ENCODE data around the gene MICAL2. TPM values are rescaled to one million over a fixed set of nuclear protein-coding genes. Genes with fewer than 3 reads are reported as not detected.

Gene MICAL2
- total RNA-seq, 1 donor from 2014 or later: 372 TPM

GRCh38 chr11:12292766-12293165 lies 182.4 kb downstream of the MICAL2 start:
- Mint-ChIP-seq H3K36me3 (ENCODE audit: low read depth) (peaks cover 8% of the 10 kb centered on the region), H3K4me3 (ENCODE audit: unreplicated experiment) (no peak overlapping the region), H3K27me3 (ENCODE audit: low read depth) (no peaks in the 10 kb centered on the region), H3K9me3 (ENCODE audit: low read depth) (no peaks in the 10 kb centered on the region), H3K4me1 (ENCODE audit: low read depth) (peaks cover 15% of the 10 kb centered on the region), H3K27ac (ENCODE audit: unreplicated experiment) (no peak overlapping the region)
- DNase-seq (ENCODE audit: low spot score): no peak
- TF ChIP-seq, protein P1, sequence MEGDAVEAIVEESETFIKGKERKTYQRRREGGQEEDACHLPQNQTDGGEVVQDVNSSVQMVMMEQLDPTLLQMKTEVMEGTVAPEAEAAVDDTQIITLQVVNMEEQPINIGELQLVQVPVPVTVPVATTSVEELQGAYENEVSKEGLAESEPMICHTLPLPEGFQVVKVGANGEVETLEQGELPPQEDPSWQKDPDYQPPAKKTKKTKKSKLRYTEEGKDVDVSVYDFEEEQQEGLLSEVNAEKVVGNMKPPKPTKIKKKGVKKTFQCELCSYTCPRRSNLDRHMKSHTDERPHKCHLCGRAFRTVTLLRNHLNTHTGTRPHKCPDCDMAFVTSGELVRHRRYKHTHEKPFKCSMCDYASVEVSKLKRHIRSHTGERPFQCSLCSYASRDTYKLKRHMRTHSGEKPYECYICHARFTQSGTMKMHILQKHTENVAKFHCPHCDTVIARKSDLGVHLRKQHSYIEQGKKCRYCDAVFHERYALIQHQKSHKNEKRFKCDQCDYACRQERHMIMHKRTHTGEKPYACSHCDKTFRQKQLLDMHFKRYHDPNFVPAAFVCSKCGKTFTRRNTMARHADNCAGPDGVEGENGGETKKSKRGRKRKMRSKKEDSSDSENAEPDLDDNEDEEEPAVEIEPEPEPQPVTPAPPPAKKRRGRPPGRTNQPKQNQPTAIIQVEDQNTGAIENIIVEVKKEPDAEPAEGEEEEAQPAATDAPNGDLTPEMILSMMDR (IDR thresholded peaks at IDR 0.05): no peak

DNA sequence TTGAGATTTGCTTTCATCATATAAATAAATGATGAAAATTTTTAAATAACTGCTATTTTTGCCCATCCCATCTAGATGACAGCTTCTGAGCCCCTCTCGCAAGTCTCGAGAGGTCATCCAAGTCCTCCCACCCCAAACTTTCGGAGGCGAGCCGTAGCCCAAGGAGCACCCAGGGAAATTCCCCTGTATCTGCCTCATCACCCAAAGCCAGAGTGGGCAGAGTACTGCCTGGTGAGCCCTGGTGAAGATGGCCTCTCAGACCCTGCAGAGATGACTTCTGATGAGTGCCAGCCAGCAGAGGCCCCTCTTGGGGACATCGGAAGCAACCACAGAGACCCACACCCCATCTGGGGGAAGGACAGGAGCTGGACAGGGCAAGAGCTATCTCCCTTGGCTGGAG lies 183.1 kb downstream of the MICAL2 start:
- no peak overlapping the region for H3K4me3 Mint-ChIP-seq (ENCODE audit: unreplicated experiment)
- DNase-seq (ENCODE audit: low spot score): no peak
- peak overlapping the region; percentile 36 for H3K27ac Mint-ChIP-seq (ENCODE audit: unreplicated experiment)
- H3K9me3 Mint-ChIP-seq (ENCODE audit: low read depth): peaks cover 5% of the 10 kb centered on the region
- TF ChIP-seq, protein P1 (IDR thresholded peaks at IDR 0.05): no peak
- H3K36me3 Mint-ChIP-seq (ENCODE audit: low read depth): peaks cover 8% of the 10 kb centered on the region
- no peaks in the 10 kb centered on the region for H3K27me3 Mint-ChIP-seq (ENCODE audit: low read depth)
- H3K4me1 Mint-ChIP-seq (ENCODE audit: low read depth): peaks cover 8% of the 10 kb centered on the region

GRCh38 chr11:12294613-12295012 lies 184.2 kb downstream of the MICAL2 start:
- Mint-ChIP-seq H3K27me3 (ENCODE audit: low read depth) (no peaks in the 10 kb centered on the region), H3K27ac (ENCODE audit: unreplicated experiment) (no peak overlapping the region), H3K36me3 (ENCODE audit: low read depth) (peaks cover 15% of the 10 kb centered on the region), H3K4me3 (ENCODE audit: unreplicated experiment) (no peak overlapping the region), H3K9me3 (ENCODE audit: low read depth) (peaks cover 14% of the 10 kb centered on the region), H3K4me1 (ENCODE audit: low read depth) (peaks cover 3% of the 10 kb centered on the region)
- no peak for DNase-seq (ENCODE audit: low spot score)
- TF ChIP-seq, protein P1 (IDR thresholded peaks at IDR 0.05): no peak

GRCh38 chr11:12295943-12296342 lies 185.6 kb downstream of the MICAL2 start:
- no peak overlapping the region for H3K4me3 Mint-ChIP-seq (ENCODE audit: unreplicated experiment)
- no peaks in the 10 kb centered on the region for H3K4me1 Mint-ChIP-seq (ENCODE audit: low read depth)
- no peaks in the 10 kb centered on the region for H3K27me3 Mint-ChIP-seq (ENCODE audit: low read depth)
- peaks cover 15% of the 10 kb centered on the region for H3K9me3 Mint-ChIP-seq (ENCODE audit: low read depth)
- H3K27ac Mint-ChIP-seq (ENCODE audit: unreplicated experiment): no peak overlapping the region
- DNase-seq (ENCODE audit: low spot score): no peak
- H3K36me3 Mint-ChIP-seq (ENCODE audit: low read depth): peaks cover 18% of the 10 kb centered on the region
- TF ChIP-seq, protein P1 (IDR thresholded peaks at IDR 0.05): no peak

GRCh38 chr11:12298610-12299009 lies 188.2 kb downstream of the MICAL2 start:
- TF ChIP-seq, protein P1 (IDR thresholded peaks at IDR 0.05): no peak
- H3K4me3 Mint-ChIP-seq (ENCODE audit: unreplicated experiment): no peak overlapping the region
- no peaks in the 10 kb centered on the region for H3K27me3 Mint-ChIP-seq (ENCODE audit: low read depth)
- H3K9me3 Mint-ChIP-seq (ENCODE audit: low read depth): peaks cover 15% of the 10 kb centered on the region
- no peak for DNase-seq (ENCODE audit: low spot score)
- H3K27ac Mint-ChIP-seq (ENCODE audit: unreplicated experiment): no peak overlapping the region
- H3K4me1 Mint-ChIP-seq (ENCODE audit: low read depth): no peaks in the 10 kb centered on the region
- H3K36me3 Mint-ChIP-seq (ENCODE audit: low read depth): peaks cover 13% of the 10 kb centered on the region
